MCF 10A (cell line): ENCODE data around the gene SYNGR4. TPM values are rescaled to one million over a fixed set of nuclear protein-coding genes. Genes with fewer than 3 reads are reported as not detected.

ENCODE experiments used
- BruUV-seq: library from RNA; stranded (reverse); fragments of 400-500 nt; replicated peaks from 2 replicates; lab custom pipeline; 2021; lab: Mats Ljungman, UMichigan
- CTCF ChIA-PET: fragments of 300-600 bp; sonication (Branson Sonifier 250); formaldehyde crosslinking; extraction: SDS; loops from one replicate; lab custom pipeline; 2021; ENCODE audit warnings: antibody characterized with exemption, inconsistent platforms; lab: Yijun Ruan, JAX
- POLR2A ChIA-PET: fragments of 300-600, 350-650 bp; sonication (Branson Sonifier 250); formaldehyde crosslinking; extraction: SDS; loops from one replicate; lab custom pipeline; 2020; ENCODE audit warnings: antibody characterized with exemption, inconsistent platforms; lab: Yijun Ruan, JAX
- DNase-seq: peaks from one replicate; pipeline ENCODE4 v3.0.0-alpha.2; 2018; ENCODE audit not compliant: unreplicated experiment
- H3K27ac Mint-ChIP-seq: one replicate; pipeline ENCODE4 v1.8.0; 2022; ENCODE audit warnings: mild to moderate bottlenecking, low read depth, mixed read lengths; ENCODE audit not compliant: unreplicated experiment
- H3K27me3 Mint-ChIP-seq: one replicate; pipeline ENCODE4 v1.8.0; 2022; ENCODE audit warnings: mixed read lengths; ENCODE audit not compliant: insufficient read depth, unreplicated experiment
- H3K36me3 Mint-ChIP-seq: one replicate; pipeline ENCODE4 v1.8.0; 2022; ENCODE audit warnings: mild to moderate bottlenecking, moderate library complexity, mixed read lengths; ENCODE audit not compliant: insufficient read depth, unreplicated experiment
- H3K4me1 Mint-ChIP-seq: one replicate; pipeline ENCODE4 v1.8.0; 2022; ENCODE audit warnings: mixed read lengths; ENCODE audit not compliant: insufficient read depth, unreplicated experiment
- H3K4me3 Mint-ChIP-seq: one replicate; pipeline ENCODE4 v1.8.0; 2022; ENCODE audit warnings: mild to moderate bottlenecking, moderate library complexity, mixed read lengths; ENCODE audit not compliant: unreplicated experiment
- H3K9me3 Mint-ChIP-seq: one replicate; pipeline ENCODE4 v1.8.0; 2022; ENCODE audit warnings: mixed read lengths; ENCODE audit not compliant: unreplicated experiment
- CTCF ChIP-seq: fragments of 200-600 bp; IDR thresholded peaks from one replicate; pipeline ENCODE4 v1.8.0; 2022; ENCODE audit warnings: antibody characterized with exemption, mild to moderate bottlenecking; ENCODE audit not compliant: unreplicated experiment
- intact Hi-C: fragments of 100-400 bp; cut with micrococcal nuclease; formaldehyde crosslinking; loops from 2 replicates; pipeline ENCODE4 v1.14.1; 2022
- total RNA-seq: library from RNA; stranded (reverse); gene quantifications from 2 replicates; pipeline ENCODE4 v1.2.3, GENCODE V29; 2022

Gene SYNGR4
- total RNA-seq, 1 experiment from 2014 or later = not detected

- intact Hi-C loops = no loop called here
- peak within 1 kb of the TSS; percentile 94 for H3K27ac Mint-ChIP-seq
- H3K4me3 Mint-ChIP-seq = peak within 1 kb of the TSS; percentile 74
- H3K27me3 Mint-ChIP-seq = no peaks in the 10 kb centered on the region
- peaks cover 33% of the 10 kb centered on the region for H3K36me3 Mint-ChIP-seq
- H3K9me3 Mint-ChIP-seq = no peaks in the 10 kb centered on the region
- DNase-seq = peak; percentile 90
- BruUV-seq = TSS peak; percentile 78
- peaks cover 46% of the 10 kb centered on the region for H3K4me1 Mint-ChIP-seq
- ChIA-PET CTCF (interaction anchor here (0.7 kb wide), 1 partner anchor 284 kb away, joined by 4 read pairs; no protein-coding TSS in a partner anchor), POLR2A (interaction anchor here (0.5 to 9.4 kb wide), 5 partner anchors 7 to 641 kb away, joined by 3 to 139 read pairs (median 3); no protein-coding TSS in a partner anchor)
- TF ChIP-seq CTCF = no peak
Measured at GRCh38 chr19:48325265-48325910, 38.8 kb upstream of the SYNGR4 start, which contains the start of gene EMP3. Gene EMP3, plus strand, starts transcription at chr19:48325552. Its CDS starts 1,293 bp downstream, at chr19:48326845.

GRCh38 chr19:48329167-48329891 is 34.8 kb upstream of the SYNGR4 start:
- peak; percentile 62 for DNase-seq
- Mint-ChIP-seq H3K27ac (no peak overlapping the region), H3K4me1 (peaks cover 48% of the 10 kb centered on the region), H3K9me3 (no peaks in the 10 kb centered on the region), H3K27me3 (no peaks in the 10 kb centered on the region), H3K36me3 (peaks cover 59% of the 10 kb centered on the region), H3K4me3 (peak overlapping the region; percentile 33)
- no TSS peak for BruUV-seq
- intact Hi-C loops = no loop called here
- POLR2A ChIA-PET = interaction anchor here (1.0 to 1.4 kb wide), 3 partner anchors 8 to 62 kb away, joined by 4 to 5 read pairs (median 5); partner anchors contain the start of gene KDELR1
- CTCF ChIA-PET = interaction anchor here (1.1 kb wide), 1 partner anchor 8 kb away, joined by 5 read pairs; a partner anchor contains a TSS
- no peak for TF ChIP-seq CTCF

GRCh38 chr19:48330012-48330681 is 34.0 kb upstream of the SYNGR4 start:
- ChIA-PET CTCF (interaction anchor here (1.1 kb wide), 1 partner anchor 9 kb away, joined by 5 read pairs; a partner anchor contains a TSS), POLR2A (interaction anchor here (1.0 to 1.4 kb wide), 3 partner anchors 9 to 61 kb away, joined by 4 to 5 read pairs (median 5); partner anchors contain the start of gene KDELR1)
- Mint-ChIP-seq H3K9me3 (no peaks in the 10 kb centered on the region), H3K27ac (no peak overlapping the region), H3K27me3 (no peaks in the 10 kb centered on the region), H3K4me1 (peaks cover 46% of the 10 kb centered on the region), H3K36me3 (peaks cover 59% of the 10 kb centered on the region), H3K4me3 (peak overlapping the region; percentile 33)
- intact Hi-C loops = loop anchor here (5.0 kb wide), 1 partner anchor 62 kb away; the partner anchor contains the start of genes GRIN2D and KDELR1
- DNase-seq = no peak
- TF ChIP-seq CTCF = no peak
- no TSS peak for BruUV-seq
